Measurements from ENCODE around the gene FAM20B.
A peak's percentile ranks its signal among the peaks of the same experiment; 100 is the strongest.
"Not testable (repeated sequence)": the region's sequence is repeated elsewhere in the genome, so short reads cannot be mapped to it uniquely, and the experiment has no call there.

The FAM20B gene

GRCh38 chr1:179025125-179025974 is at the start of gene FAM20B:
Gene FAM20B, plus strand, starts transcription at chr1:179025894. Its CDS starts 17,954 bp downstream, at chr1:179043848.
- DNase-seq (ENCODE audit: low read depth, low spot score) = peak; percentile 99

- DNase-seq (ENCODE audit: low read depth, low spot score) = no peak
These were observed 49.2 kb upstream of the FAM20B start for GRCh38 chr1:178976541-178976940.

- DNase-seq (ENCODE audit: low read depth, low spot score) = no peak
These were observed 39.5 kb upstream of the FAM20B start for GRCh38 chr1:178986204-178986603.

GRCh38 chr1:178988198-178988597 is 37.5 kb upstream of the FAM20B start:
- DNase-seq (ENCODE audit: low read depth, low spot score) = not testable (repeated sequence)

- no peak for DNase-seq (ENCODE audit: low read depth, low spot score)
These were observed 32.1 kb upstream of the FAM20B start for GRCh38 chr1:178993559-178993958.

- no peak for DNase-seq (ENCODE audit: low read depth, low spot score)
These were observed 28.3 kb upstream of the FAM20B start for GRCh38 chr1:178997428-178997827.

GRCh38 chr1:178998295-178998694 is 27.4 kb upstream of the FAM20B start:
- DNase-seq (ENCODE audit: low read depth, low spot score) = no peak

- DNase-seq (ENCODE audit: low read depth, low spot score) = no peak
These were observed 26.6 kb upstream of the FAM20B start for GRCh38 chr1:178999061-178999460.

- no peak for DNase-seq (ENCODE audit: low read depth, low spot score)
These were observed 24.2 kb upstream of the FAM20B start for GRCh38 chr1:179001451-179001850.

GRCh38 chr1:179002064-179002463 is 23.6 kb upstream of the FAM20B start:
- DNase-seq (ENCODE audit: low read depth, low spot score) = not testable (repeated sequence)

GRCh38 chr1:179002552-179003345 is 22.9 kb upstream of the FAM20B start:
- DNase-seq (ENCODE audit: low read depth, low spot score) = peak; percentile 86

- no peak for DNase-seq (ENCODE audit: low read depth, low spot score)
These were observed 22.1 kb upstream of the FAM20B start for GRCh38 chr1:179003512-179004066.

GRCh38 chr1:179007233-179007632 is 18.5 kb upstream of the FAM20B start:
- no peak for DNase-seq (ENCODE audit: low read depth, low spot score)

GRCh38 chr1:179010671-179011070 is 15.0 kb upstream of the FAM20B start:
- DNase-seq (ENCODE audit: low read depth, low spot score) = no peak

GRCh38 chr1:179012038-179012437 is 13.7 kb upstream of the FAM20B start:
- no peak for DNase-seq (ENCODE audit: low read depth, low spot score)

- no peak for DNase-seq (ENCODE audit: low read depth, low spot score)
These were observed 11.6 kb upstream of the FAM20B start for GRCh38 chr1:179014123-179014522.

GRCh38 chr1:179015396-179015795 is 10.3 kb upstream of the FAM20B start:
- no peak for DNase-seq (ENCODE audit: low read depth, low spot score)

- DNase-seq (ENCODE audit: low read depth, low spot score) = peak; percentile 95
These were observed 8.8 kb upstream of the FAM20B start for GRCh38 chr1:179016706-179017382.

GRCh38 chr1:179017383-179018326 is 8.0 kb upstream of the FAM20B start:
- no peak for DNase-seq (ENCODE audit: low read depth, low spot score)

GRCh38 chr1:179021873-179022272 is 3.8 kb upstream of the FAM20B start:
- no peak for DNase-seq (ENCODE audit: low read depth, low spot score)

Data from astrocyte of the hippocampus (primary cell).